ENCODE measurements around the gene GRID1.

The GRID1 gene

GRCh38 chr10:85604136-85604725 is 762.4 kb downstream of the GRID1 start:
- no peak for DNase-seq (ENCODE audit: low read depth, low spot score)

GRCh38 chr10:85603151-85603940 is 763.2 kb downstream of the GRID1 start:
- DNase-seq (ENCODE audit: low read depth, low spot score) = no peak

- DNase-seq (ENCODE audit: low read depth, low spot score) = no peak
Measured at GRCh38 chr10:85602713-85603112, 763.9 kb downstream of the GRID1 start.

- DNase-seq (ENCODE audit: low read depth, low spot score) = no peak
Measured at GRCh38 chr10:85602306-85602705, 764.3 kb downstream of the GRID1 start.

GRCh38 chr10:85601526-85601925 is 765.1 kb downstream of the GRID1 start:
- no peak for DNase-seq (ENCODE audit: low read depth, low spot score)

- DNase-seq (ENCODE audit: low read depth, low spot score) = no peak
Measured at GRCh38 chr10:85600744-85601081, 765.9 kb downstream of the GRID1 start.

- no peak for DNase-seq (ENCODE audit: low read depth, low spot score)
Measured at GRCh38 chr10:85600026-85600743, 766.4 kb downstream of the GRID1 start.

GRCh38 chr10:85599081-85599480 is 767.5 kb downstream of the GRID1 start:
- DNase-seq (ENCODE audit: low read depth, low spot score) = no peak

- DNase-seq (ENCODE audit: low read depth, low spot score) = no peak
Measured at GRCh38 chr10:85598646-85599045, 767.9 kb downstream of the GRID1 start.

GRCh38 chr10:85597006-85597405 is 769.6 kb downstream of the GRID1 start:
- no peak for DNase-seq (ENCODE audit: low read depth, low spot score)

- no peak for DNase-seq (ENCODE audit: low read depth, low spot score)
Measured at GRCh38 chr10:85596389-85596788, 770.2 kb downstream of the GRID1 start.

- no peak for DNase-seq (ENCODE audit: low read depth, low spot score)
Measured at GRCh38 chr10:85594239-85594638, 772.4 kb downstream of the GRID1 start.

- DNase-seq (ENCODE audit: low read depth, low spot score) = no peak
Measured at GRCh38 chr10:85593226-85593772, 773.3 kb downstream of the GRID1 start.

GRCh38 chr10:85581371-85581770 is 785.2 kb downstream of the GRID1 start:
- no peak for DNase-seq (ENCODE audit: low read depth, low spot score)

GRCh38 chr10:85580585-85580984 is 786.0 kb downstream of the GRID1 start:
- no peak for DNase-seq (ENCODE audit: low read depth, low spot score)

- DNase-seq (ENCODE audit: low read depth, low spot score) = no peak
Measured at GRCh38 chr10:85578860-85579259, 787.7 kb downstream of the GRID1 start.

- no peak for DNase-seq (ENCODE audit: low read depth, low spot score)
Measured at GRCh38 chr10:85575441-85575840, 791.2 kb downstream of the GRID1 start.

- DNase-seq (ENCODE audit: low read depth, low spot score) = no peak
Measured at GRCh38 chr10:85570871-85571270, 795.7 kb downstream of the GRID1 start.

- no peak for DNase-seq (ENCODE audit: low read depth, low spot score)
Measured at GRCh38 chr10:85565381-85565780, 801.2 kb downstream of the GRID1 start.

- no peak for DNase-seq (ENCODE audit: low read depth, low spot score)
Measured at GRCh38 chr10:85558533-85558932, 808.1 kb downstream of the GRID1 start.

GRCh38 chr10:85557706-85558105 is 808.9 kb downstream of the GRID1 start:
- no peak for DNase-seq (ENCODE audit: low read depth, low spot score)

- DNase-seq (ENCODE audit: low read depth, low spot score) = no peak
Measured at GRCh38 chr10:85557077-85557476, 809.5 kb downstream of the GRID1 start.
